Neutrophil (primary cell): ENCODE data around the gene PLEKHG5.

Source experiments
- H3K27ac ChIP-seq: fragments of 200-600 bp; sonication (generic); 2 replicates; pipeline ENCODE4 v1.5.1; 2016; ENCODE audit warnings: mild to moderate bottlenecking, moderate library complexity
- H3K27me3 ChIP-seq: fragments of 200-600 bp; sonication (generic); 2 replicates; pipeline ENCODE4 v1.6.0; 2016; ENCODE audit warnings: mild to moderate bottlenecking
- H3K36me3 ChIP-seq: fragments of 200-600 bp; sonication (generic); 2 replicates; pipeline ENCODE4 v1.5.1; 2017
- H3K4me1 ChIP-seq, 2 experiments: fragments of 200-600 bp in 1 of 2; sonication (generic) in 1 of 2; 1 replicate in 1 of 2; 2 replicates in 1 of 2; pipeline versions ENCODE4 v1.5.1 to v1.6.1; 2013 to 2016; ENCODE audit warnings: low read depth in 1 of 2, low read length in 1 of 2, mild to moderate bottlenecking in 1 of 2, moderate library complexity in 1 of 2; ENCODE audit not compliant: control insufficient read depth in 1 of 2, insufficient read depth in 1 of 2
- H3K4me3 ChIP-seq, 2 experiments: fragments of 200-600 bp in 1 of 2; sonication (generic) in 1 of 2; 1 replicate in 1 of 2; 2 replicates in 1 of 2; pipeline ENCODE4 v1.5.1; 2013 to 2016; ENCODE audit warnings: low read depth in 1 of 2, low read length in 1 of 2, mild to moderate bottlenecking in 1 of 2, moderate library complexity in 1 of 2
- H3K9me3 ChIP-seq: fragments of 200-600 bp; sonication (generic); 2 replicates; pipeline ENCODE4 v1.5.1; 2016
- CTCF ChIP-seq: fragments of 200-600 bp; sonication (generic); IDR thresholded peaks from 2 replicates; pipeline ENCODE4 v1.5.1; 2016; ENCODE audit warnings: antibody characterized with exemption

The PLEKHG5 gene

GRCh38 chr1:6470132-6471085, 21.1 kb downstream of the PLEKHG5 start:
- Histone ChIP-seq H3K27me3 (peaks cover 29% of the 10 kb centered on the region), H3K36me3 (no peaks in the 10 kb centered on the region)

GRCh38 chr1:6468729-6469461, 22.6 kb downstream of the PLEKHG5 start:
- H3K9me3 ChIP-seq, result no peaks in the 10 kb centered on the region
- no peaks in the 10 kb centered on the region for H3K36me3 ChIP-seq
- H3K27ac ChIP-seq, result no peak overlapping the region
- peaks cover 38% of the 10 kb centered on the region for H3K27me3 ChIP-seq
- no peak overlapping the region for H3K4me3 ChIP-seq
- TF ChIP-seq CTCF, result no peak
- no peaks in the 10 kb centered on the region for H3K4me1 ChIP-seq

More at GRCh38 chr1:6470132-6471085, 21.1 kb downstream of the PLEKHG5 start:
- Histone ChIP-seq H3K27ac (no peak overlapping the region), H3K4me1 (no peaks in the 10 kb centered on the region), H3K4me3 (no peak overlapping the region), H3K9me3 (no peaks in the 10 kb centered on the region)
- no peak for TF ChIP-seq CTCF

- Histone ChIP-seq H3K36me3 (no peaks in the 10 kb centered on the region), H3K9me3 (no peaks in the 10 kb centered on the region), H3K4me3 (no peak overlapping the region), H3K27me3 (peaks cover 43% of the 10 kb centered on the region), H3K4me1 (no peaks in the 10 kb centered on the region), H3K27ac (no peak overlapping the region)
- no peak for TF ChIP-seq CTCF
Observed at GRCh38 chr1:6467744-6468688, 23.5 kb downstream of the PLEKHG5 start.

GRCh38 chr1:6467224-6467623, 24.2 kb downstream of the PLEKHG5 start:
- Histone ChIP-seq H3K9me3 (no peaks in the 10 kb centered on the region), H3K4me3 (no peak overlapping the region), H3K27me3 (peaks cover 51% of the 10 kb centered on the region), H3K27ac (no peak overlapping the region), H3K4me1 (no peaks in the 10 kb centered on the region), H3K36me3 (no peaks in the 10 kb centered on the region)
- no peak for TF ChIP-seq CTCF

- peaks cover 55% of the 10 kb centered on the region for H3K27me3 ChIP-seq
- no peak overlapping the region for H3K27ac ChIP-seq
- H3K4me1 ChIP-seq, result no peaks in the 10 kb centered on the region
- no peaks in the 10 kb centered on the region for H3K36me3 ChIP-seq
- no peak overlapping the region for H3K4me3 ChIP-seq
- H3K9me3 ChIP-seq, result no peaks in the 10 kb centered on the region
- TF ChIP-seq CTCF, result no peak
Observed at GRCh38 chr1:6466751-6467150, 24.7 kb downstream of the PLEKHG5 start.
